Neuronal stem cell (in vitro differentiated cells): ENCODE results near the gene C19orf53. TPM values are rescaled to one million over a fixed set of nuclear protein-coding genes. Genes with fewer than 3 reads are reported as not detected.

Source experiments
- DNase-seq: peaks from one replicate; pipeline ENCODE4 v3.0.0-alpha.2; 2013; ENCODE audit warnings: low spot score
- H2AFZ ChIP-seq: one replicate; pipeline ENCODE4 v1.6.1; 2013; ENCODE audit warnings: mild to moderate bottlenecking, low read length, inconsistent platforms
- H2AK5ac ChIP-seq: 2 replicates; pipeline ENCODE4 v1.6.1; 2013; ENCODE audit warnings: low read depth, mild to moderate bottlenecking, inconsistent platforms, low read length, moderate library complexity, mixed read lengths
- H2BK120ac ChIP-seq: 2 replicates; pipeline ENCODE4 v1.6.1; 2013; ENCODE audit warnings: low read depth, mild to moderate bottlenecking, inconsistent platforms, low read length, moderate library complexity, mixed read lengths
- H2BK12ac ChIP-seq: one replicate; pipeline ENCODE4 v1.6.1; 2013; ENCODE audit warnings: low read length, inconsistent platforms
- H2BK15ac ChIP-seq: 2 replicates; pipeline ENCODE4 v1.6.1; 2013; ENCODE audit warnings: mild to moderate bottlenecking, low read length, inconsistent platforms, mixed read lengths
- H2BK5ac ChIP-seq: one replicate; pipeline ENCODE4 v1.6.1; 2013; ENCODE audit warnings: inconsistent platforms, mild to moderate bottlenecking, low read length, moderate library complexity
- H3K14ac ChIP-seq: one replicate; pipeline ENCODE4 v1.6.1; 2013; ENCODE audit warnings: low read length, inconsistent platforms
- H3K18ac ChIP-seq: 2 replicates; pipeline ENCODE4 v1.6.1; 2013; ENCODE audit warnings: low read length, inconsistent platforms
- H3K23ac ChIP-seq: 2 replicates; pipeline ENCODE4 v1.6.1; 2013; ENCODE audit warnings: low read depth, mild to moderate bottlenecking, mixed read lengths, low read length, inconsistent platforms; ENCODE audit not compliant: poor library complexity
- H3K27ac ChIP-seq: replicated peaks from 3 replicates; pipeline ENCODE4 v1.5.1; 2013; ENCODE audit warnings: low read length, inconsistent platforms
- H3K27me3 ChIP-seq, 3 experiments: 2 replicates each; pipeline ENCODE4 v1.6.1; 2013; ENCODE audit warnings: low read length in 3 of 3, mild to moderate bottlenecking in 2 of 3, inconsistent platforms in 1 of 3, low read depth in 1 of 3, mixed read lengths in 1 of 3, moderate library complexity in 1 of 3; ENCODE audit not compliant: control insufficient read depth in 3 of 3, insufficient read depth in 3 of 3
- H3K36me3 ChIP-seq, 2 donors: replicated peaks in 1 of 2; 2 replicates each; pipeline ENCODE4 v1.6.1; 2013; ENCODE audit warnings: low read length in 2 of 2; ENCODE audit not compliant: control insufficient read depth in 2 of 2, insufficient read depth in 2 of 2
- H3K4ac ChIP-seq: 2 replicates; pipeline ENCODE4 v1.6.1; 2013; ENCODE audit warnings: inconsistent platforms, mild to moderate bottlenecking, low read length, moderate library complexity
- H3K4me1 ChIP-seq, 2 donors: 1 replicate in 1 of 2; 2 replicates in 1 of 2; pipeline ENCODE4 v1.6.1; 2013; ENCODE audit warnings: low read length in 2 of 2, low read depth in 1 of 2; ENCODE audit not compliant: control insufficient read depth in 2 of 2, insufficient read depth in 1 of 2
- H3K4me2 ChIP-seq: one replicate; pipeline ENCODE4 v1.6.1; 2013; ENCODE audit warnings: mild to moderate bottlenecking, low read length, inconsistent platforms; ENCODE audit not compliant: insufficient read depth, poor library complexity, severe bottlenecking
- H3K4me3 ChIP-seq, 2 donors: 2 replicates each; pipeline ENCODE4 v1.5.1; 2013; ENCODE audit warnings: low read length in 2 of 2, mild to moderate bottlenecking in 2 of 2, inconsistent platforms in 1 of 2, moderate library complexity in 1 of 2
- H3K79me1 ChIP-seq: one replicate; pipeline ENCODE4 v1.6.1; 2013; ENCODE audit warnings: low read depth, mild to moderate bottlenecking, inconsistent platforms, low read length, moderate library complexity
- H3K9ac ChIP-seq: one replicate; pipeline ENCODE4 v1.6.1; 2013; ENCODE audit warnings: mild to moderate bottlenecking, low read depth, low read length, inconsistent platforms; ENCODE audit not compliant: poor library complexity
- H3K9me3 ChIP-seq, 2 donors: replicated peaks in 1 of 2; 2 replicates each; pipeline versions ENCODE3 to v1.6.1; 2013; ENCODE audit warnings: low read length in 2 of 2, mild to moderate bottlenecking in 2 of 2, inconsistent platforms in 1 of 2, low read depth in 1 of 2, mixed read lengths in 1 of 2, moderate library complexity in 1 of 2; ENCODE audit not compliant: control insufficient read depth in 2 of 2, insufficient read depth in 1 of 2
- H4K8ac ChIP-seq: one replicate; pipeline ENCODE4 v1.6.1; 2013; ENCODE audit warnings: low read depth, mild to moderate bottlenecking, inconsistent platforms, low read length, moderate library complexity
- H4K91ac ChIP-seq: one replicate; pipeline ENCODE4 v1.6.1; 2013; ENCODE audit warnings: low read length, low read depth, mild to moderate bottlenecking, inconsistent platforms; ENCODE audit not compliant: poor library complexity
- WGBS, 2 donors: extraction: QIAGEN DNeasy Blood & Tissue Kit; methylation state at CpG; one replicate each; pipeline ENCODE4 v1.1.7; 2013; ENCODE audit warnings: missing lambda C conversion rate in 2 of 2, mixed read lengths in 1 of 2; ENCODE audit not compliant: insufficient read length in 2 of 2, insufficient replicate concordance in 1 of 2; ENCODE audit errors: extremely low coverage in 2 of 2; 5-methylcytosine and 5-hydroxymethylcytosine counted together
- polyA plus RNA-seq, 2 experiments: library from polyadenylated mRNA; stranded (reverse); fragments of 200-250 nt; gene quantifications; one replicate each; pipeline ENCODE4 v1.2.3, GENCODE V29; 2013

Gene C19orf53
- polyA plus RNA-seq (2013, experiment 1 of 2): 240 TPM
- polyA plus RNA-seq (2013, experiment 2 of 2): 222 TPM

GRCh38 chr19:13774217-13775191, at the start of gene C19orf53:
TSS of gene C19orf53 (plus strand) at chr19:13774456. CDS start at chr19:13774478, 22 bp downstream.
- Histone ChIP-seq H2BK12ac (no peak within 1 kb of the TSS), H2AFZ (peak within 1 kb of the TSS; percentile 69), H3K4me3 (peak within 1 kb of the TSS; percentile 65 to 87), H3K9me3 (peaks cover 4% of the 10 kb centered on the region in 2 donors), H3K36me3 (peaks cover 28 to 34% of the 10 kb centered on the region in 2 donors), H4K8ac (no peak within 1 kb of the TSS), H3K9ac (peak within 1 kb of the TSS; percentile 92), H3K27ac (peak within 1 kb of the TSS; percentile 92), H3K14ac (no peak within 1 kb of the TSS), H3K18ac (peak within 1 kb of the TSS; percentile 99), H3K4me2 (peak within 1 kb of the TSS; percentile 49), H3K4me1 (peaks cover 0 to 6% of the 10 kb centered on the region in 2 donors), H3K79me1 (peaks cover 8% of the 10 kb centered on the region), H3K27me3 (no peaks in the 10 kb centered on the region), H3K4ac (no peak within 1 kb of the TSS), H4K91ac (no peak within 1 kb of the TSS), H2AK5ac (peak within 1 kb of the TSS; percentile 39), H2BK120ac (no peak within 1 kb of the TSS), H3K23ac (peak within 1 kb of the TSS; percentile 100), H2BK5ac (peak within 1 kb of the TSS; percentile 90), H2BK15ac (no peak within 1 kb of the TSS)
- DNase-seq: peak; percentile 81
- WGBS, 2 donors: no CpG with 5 or more reads among the region's 61 CpGs

GRCh38 chr19:13726323-13726722, 47.9 kb upstream of the C19orf53 start:
- H3K79me1 ChIP-seq: no peaks in the 10 kb centered on the region
- H3K9me3 ChIP-seq: no peaks in the 10 kb centered on the region
- H3K4me2 ChIP-seq: no peak overlapping the region
- H3K4ac ChIP-seq: no peak overlapping the region
- no peak overlapping the region for H3K4me3 ChIP-seq
- H2BK12ac ChIP-seq: no peak overlapping the region
- no peak overlapping the region for H2BK15ac ChIP-seq
- H3K23ac ChIP-seq: no peak overlapping the region
- no peak overlapping the region for H3K9ac ChIP-seq
- H2AFZ ChIP-seq: no peak overlapping the region
- no peak overlapping the region for H2BK5ac ChIP-seq
- no peak overlapping the region for H2BK120ac ChIP-seq
- DNase-seq: no peak
- no peak overlapping the region for H3K14ac ChIP-seq
- no peak overlapping the region for H3K18ac ChIP-seq
- H3K36me3 ChIP-seq: no peaks in the 10 kb centered on the region
- H3K27ac ChIP-seq: no peak overlapping the region
- H4K91ac ChIP-seq: no peak overlapping the region
- no peaks in the 10 kb centered on the region for H3K27me3 ChIP-seq
- H4K8ac ChIP-seq: no peak overlapping the region
- peaks cover 0 to 2% of the 10 kb centered on the region in 2 donors for H3K4me1 ChIP-seq
- WGBS, 2 donors: no CpG with 5 or more reads among the region's 5 CpGs
- no peak overlapping the region for H2AK5ac ChIP-seq

- H2BK15ac ChIP-seq: peak overlapping the region; percentile 67
- no peak overlapping the region for H4K8ac ChIP-seq
- no peak overlapping the region for H3K4me3 ChIP-seq
- H2AK5ac ChIP-seq: no peak overlapping the region
- no CpG with 5 or more reads among the region's 8 CpGs for WGBS, 2 donors
- no peak overlapping the region for H2BK12ac ChIP-seq
- no peak overlapping the region for H3K18ac ChIP-seq
- H3K4me1 ChIP-seq: peaks cover 3 to 5% of the 10 kb centered on the region in 2 donors
- no peak overlapping the region for H3K27ac ChIP-seq
- H3K23ac ChIP-seq: no peak overlapping the region
- H3K4me2 ChIP-seq: no peak overlapping the region
- no peak overlapping the region for H4K91ac ChIP-seq
- H3K4ac ChIP-seq: no peak overlapping the region
- no peaks in the 10 kb centered on the region for H3K27me3 ChIP-seq
- no peak for DNase-seq
- peak overlapping the region; percentile 61 for H2BK120ac ChIP-seq
- no peak overlapping the region for H2AFZ ChIP-seq
- H3K9me3 ChIP-seq: no peaks in the 10 kb centered on the region
- H3K9ac ChIP-seq: no peak overlapping the region
- H3K14ac ChIP-seq: no peak overlapping the region
- H2BK5ac ChIP-seq: no peak overlapping the region
- no peaks in the 10 kb centered on the region for H3K79me1 ChIP-seq
- H3K36me3 ChIP-seq: no peaks in the 10 kb centered on the region
Observed at GRCh38 chr19:13727798-13728197, 46.5 kb upstream of the C19orf53 start.

- H2AK5ac ChIP-seq: no peak overlapping the region
- H2BK120ac ChIP-seq: no peak overlapping the region
- no peak overlapping the region for H3K27ac ChIP-seq
- H3K4me1 ChIP-seq: peaks cover 3 to 5% of the 10 kb centered on the region in 2 donors
- no peak overlapping the region for H2AFZ ChIP-seq
- no peak overlapping the region for H3K4me2 ChIP-seq
- no peak overlapping the region for H2BK15ac ChIP-seq
- DNase-seq: no peak
- no peaks in the 10 kb centered on the region for H3K79me1 ChIP-seq
- H3K14ac ChIP-seq: no peak overlapping the region
- H3K4ac ChIP-seq: no peak overlapping the region
- H3K18ac ChIP-seq: no peak overlapping the region
- WGBS, 2 donors: no CpG with 5 or more reads among the region's 2 CpGs
- no peak overlapping the region for H3K9ac ChIP-seq
- H2BK12ac ChIP-seq: no peak overlapping the region
- H3K36me3 ChIP-seq: peaks cover 0 to 13% of the 10 kb centered on the region in 2 donors
- no peak overlapping the region for H2BK5ac ChIP-seq
- no peak overlapping the region for H3K23ac ChIP-seq
- no peaks in the 10 kb centered on the region for H3K27me3 ChIP-seq
- H4K8ac ChIP-seq: no peak overlapping the region
- no peak overlapping the region for H3K4me3 ChIP-seq
- H3K9me3 ChIP-seq: no peaks in the 10 kb centered on the region
- H4K91ac ChIP-seq: no peak overlapping the region
Observed at GRCh38 chr19:13729859-13730258, 44.4 kb upstream of the C19orf53 start.
